CD4-positive, alpha-beta T cell treated with Interleukin-15 for 1 hour (primary cell): Measurements from ENCODE around the gene PHF21A.
"Not testable (repeated sequence)": the region's sequence is repeated elsewhere in the genome, so short reads cannot be mapped to it uniquely, and the experiment has no call there.

Experiments used
- DNase-seq: peaks from one replicate; pipeline ENCODE4 v3.0.0-alpha.2; 2020

Gene PHF21A

DNA sequence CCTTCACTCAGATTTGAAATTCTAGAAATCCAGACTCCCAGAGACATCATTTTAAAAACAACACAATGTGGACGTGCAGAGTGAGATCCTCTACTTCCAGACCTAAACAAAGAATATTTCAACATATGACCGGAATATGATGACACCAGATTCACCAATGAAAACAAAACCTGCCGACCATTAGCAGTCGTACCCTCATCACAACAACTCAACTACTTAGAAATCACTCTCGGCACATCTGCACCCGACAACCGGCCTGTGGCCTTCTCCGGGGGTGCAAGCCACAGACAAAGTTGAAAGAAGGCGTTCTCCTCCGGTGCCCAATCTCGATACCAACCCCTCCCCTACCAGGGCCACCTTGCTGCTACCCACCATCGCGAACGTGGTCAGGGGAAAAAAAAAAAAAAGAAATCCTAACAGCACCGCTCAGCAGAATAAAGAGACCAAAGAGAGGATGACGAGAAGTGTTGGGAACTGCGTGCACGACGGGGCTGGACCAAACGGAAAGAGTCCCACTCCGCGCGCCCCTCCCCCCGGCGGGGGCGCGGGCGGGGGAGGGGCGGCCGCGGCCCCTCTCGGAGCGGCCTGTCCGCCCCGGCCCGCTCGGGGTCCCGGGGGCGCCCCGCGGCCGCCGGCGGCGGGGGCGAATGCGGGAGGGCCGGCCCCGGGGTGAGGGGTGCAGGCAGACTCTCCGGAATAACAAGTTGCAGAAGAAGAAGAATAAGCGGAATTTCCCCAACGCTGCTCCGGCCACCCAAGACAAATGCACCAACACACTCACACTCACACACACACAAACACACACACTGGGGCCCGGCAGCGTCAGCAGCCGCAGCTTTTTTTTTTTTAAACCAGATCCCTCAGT lies 1.7 kb downstream of the PHF21A start:
- peak; percentile 85 for DNase-seq

GRCh38 chr11:46118702-46119351 lies 2.4 kb downstream of the PHF21A start:
- DNase-seq: no peak

GRCh38 chr11:46117842-46118241 lies 3.4 kb downstream of the PHF21A start:
- no peak for DNase-seq

GRCh38 chr11:46116712-46117037 lies 4.6 kb downstream of the PHF21A start:
- not testable (repeated sequence) for DNase-seq

DNA sequence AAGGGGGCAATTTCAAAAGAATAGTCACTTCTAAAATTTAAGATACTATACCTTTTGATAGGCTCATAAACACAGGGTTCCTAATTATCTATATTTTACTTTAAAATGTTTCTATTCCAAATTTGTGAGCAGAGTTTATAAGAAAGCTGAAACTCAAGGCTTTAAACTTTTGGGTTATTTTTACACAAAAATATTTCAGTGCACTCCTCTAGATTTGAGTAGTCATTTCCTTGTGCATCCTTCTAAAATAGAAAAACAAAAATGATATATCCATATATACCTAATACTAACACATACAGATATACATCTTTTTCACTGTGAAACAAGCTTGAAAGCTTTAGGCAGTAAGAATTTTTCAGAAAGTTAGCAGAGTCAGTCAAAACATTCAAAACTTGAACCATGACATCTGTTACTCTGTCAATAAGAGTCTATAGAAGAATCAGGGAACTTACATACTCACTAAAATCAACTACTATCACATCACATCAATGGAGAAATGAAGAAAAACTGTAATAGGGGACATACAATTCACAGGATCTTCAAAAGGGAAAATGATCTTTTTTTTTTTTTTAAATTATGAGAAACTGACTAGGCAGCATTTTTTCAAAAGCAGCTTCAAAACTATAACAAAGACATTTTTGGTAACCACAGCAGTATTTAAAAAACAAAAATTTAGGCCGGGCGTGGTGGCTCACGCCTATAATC lies 5.1 kb downstream of the PHF21A start:
- DNase-seq: no peak

DNA sequence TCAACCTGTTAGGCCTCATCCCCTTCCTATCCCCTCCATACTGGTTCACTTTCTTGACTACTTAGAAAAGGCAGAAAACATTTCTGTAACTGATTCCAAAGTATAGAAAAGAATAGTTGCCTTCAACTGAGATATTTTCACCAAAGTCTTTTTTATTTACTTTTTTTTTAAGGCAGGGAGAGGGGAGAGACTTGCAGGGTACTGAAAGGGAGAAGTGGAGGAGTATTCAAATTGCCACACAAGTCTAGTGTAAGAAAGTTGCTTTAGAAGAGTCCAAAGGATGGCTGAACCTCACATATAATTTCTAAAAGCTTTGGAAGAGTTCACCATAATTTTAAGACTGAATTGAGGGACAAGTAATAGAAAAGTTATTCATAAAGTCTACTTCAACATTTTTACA lies 6.3 kb downstream of the PHF21A start:
- DNase-seq: no peak

DNA sequence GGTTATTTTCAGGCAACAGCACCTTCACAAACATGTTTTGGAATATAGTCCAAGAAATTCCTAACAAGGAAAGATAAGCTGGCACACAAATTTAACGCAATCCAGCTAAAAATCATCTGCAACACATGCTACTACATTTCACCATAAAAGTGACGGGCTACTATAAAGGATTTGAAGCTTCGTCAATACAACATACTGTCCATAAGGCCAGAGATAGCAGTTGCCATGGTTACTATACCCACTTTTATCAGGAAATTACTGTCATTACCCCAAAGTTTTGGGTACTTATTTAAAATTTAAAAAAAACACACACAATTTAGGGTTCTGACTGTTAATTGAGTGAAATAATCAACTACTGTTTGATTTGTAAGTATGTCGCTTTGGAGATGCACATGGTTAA lies 6.9 kb downstream of the PHF21A start:
- DNase-seq: no peak

DNA sequence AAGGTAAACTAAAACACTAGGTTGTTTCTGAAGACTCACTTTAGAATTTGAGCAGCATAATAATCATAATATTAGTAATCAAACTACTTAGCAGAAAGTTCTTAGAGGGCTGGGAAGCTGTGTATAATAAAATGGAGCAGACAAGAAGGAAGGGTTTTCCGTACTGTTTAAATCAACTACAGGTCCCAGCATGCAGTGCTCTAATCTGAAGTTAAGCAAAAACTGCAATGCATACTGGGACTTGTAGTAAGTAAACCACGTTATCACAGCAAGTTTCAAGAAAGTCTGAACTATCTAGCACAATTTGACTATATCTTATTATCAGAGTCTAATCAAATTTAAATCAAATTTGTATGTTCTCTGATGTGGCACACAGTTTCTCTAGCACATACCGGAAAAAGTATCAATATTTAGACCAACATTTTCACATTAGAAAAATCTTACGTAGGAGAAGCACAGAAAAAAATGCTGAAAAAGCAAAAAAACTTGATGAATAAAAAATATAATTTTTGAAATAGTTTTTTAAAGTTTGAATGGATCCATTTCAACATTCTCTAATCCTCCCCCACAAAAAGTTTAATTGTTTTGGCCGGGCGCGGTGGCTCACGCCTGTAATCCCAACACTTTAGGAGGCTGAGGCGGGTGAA lies 8.2 kb downstream of the PHF21A start:
- peak; percentile 26 for DNase-seq

GRCh38 chr11:46108751-46109150 lies 12.5 kb downstream of the PHF21A start:
- DNase-seq: no peak

DNA sequence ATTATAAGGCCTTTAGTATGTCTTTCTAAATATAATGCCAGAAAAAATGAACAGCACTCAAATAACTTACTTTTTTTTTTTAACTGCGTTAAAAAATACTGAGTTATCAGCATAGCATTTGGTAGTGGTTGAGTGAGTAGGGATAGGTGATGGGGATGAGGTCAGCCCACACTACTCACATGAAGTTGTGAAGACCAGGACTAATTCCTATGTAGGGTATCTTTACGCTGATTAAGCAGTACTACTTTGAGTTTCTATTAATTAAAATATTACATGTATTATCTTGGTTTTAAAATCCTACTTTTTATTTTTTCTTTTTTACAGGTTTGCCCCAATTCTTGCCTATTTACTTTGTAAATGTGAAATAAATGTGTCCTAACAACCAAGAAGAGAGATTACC lies 13.5 kb downstream of the PHF21A start:
- no peak for DNase-seq

- no peak for DNase-seq
These were observed 13.9 kb downstream of the PHF21A start for GRCh38 chr11:46107408-46107718.

DNA sequence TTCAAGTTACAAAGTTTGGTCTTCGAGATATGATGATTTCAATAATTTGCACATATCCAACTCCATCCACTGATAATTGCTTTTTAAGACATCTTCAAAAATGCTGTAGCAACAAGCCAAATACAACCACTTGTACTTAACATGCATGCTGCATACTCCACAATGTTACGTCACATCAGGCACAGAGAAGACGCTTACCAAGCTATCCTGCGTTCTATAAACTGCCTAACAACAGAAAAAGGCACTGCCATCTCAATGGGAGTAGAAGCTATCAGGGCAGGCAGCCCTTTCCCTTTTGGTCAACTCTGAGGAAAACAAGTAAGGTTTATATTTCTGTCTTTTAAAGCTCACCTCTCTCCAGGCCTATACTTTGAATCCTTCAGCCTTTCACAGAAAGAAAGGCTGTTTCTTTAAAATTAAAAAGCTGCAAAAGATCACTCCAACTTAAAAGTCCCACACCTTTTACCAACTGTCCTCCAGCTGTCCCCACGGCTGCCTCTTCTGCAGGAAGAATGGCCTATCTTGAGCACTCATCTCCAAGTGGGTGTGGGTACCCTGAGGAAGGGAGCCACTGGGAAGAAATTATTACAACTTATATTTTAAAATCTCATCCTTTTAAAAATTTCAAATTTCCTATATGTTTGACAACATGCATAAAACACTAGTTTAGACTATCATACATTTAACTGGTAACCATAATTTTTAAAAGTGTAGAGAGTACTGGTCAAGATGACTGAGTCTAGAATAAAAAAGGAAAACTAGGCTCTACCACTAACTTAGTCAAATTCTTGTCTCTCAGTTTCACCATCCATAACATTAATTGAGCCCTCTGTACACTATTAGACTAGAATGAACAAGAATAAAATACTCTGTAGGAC lies 14.5 kb downstream of the PHF21A start:
- DNase-seq: no peak

GRCh38 chr11:46105926-46106325 lies 15.3 kb downstream of the PHF21A start:
- no peak for DNase-seq

- no peak for DNase-seq
These were observed 16.1 kb downstream of the PHF21A start for GRCh38 chr11:46105134-46105628.

DNA sequence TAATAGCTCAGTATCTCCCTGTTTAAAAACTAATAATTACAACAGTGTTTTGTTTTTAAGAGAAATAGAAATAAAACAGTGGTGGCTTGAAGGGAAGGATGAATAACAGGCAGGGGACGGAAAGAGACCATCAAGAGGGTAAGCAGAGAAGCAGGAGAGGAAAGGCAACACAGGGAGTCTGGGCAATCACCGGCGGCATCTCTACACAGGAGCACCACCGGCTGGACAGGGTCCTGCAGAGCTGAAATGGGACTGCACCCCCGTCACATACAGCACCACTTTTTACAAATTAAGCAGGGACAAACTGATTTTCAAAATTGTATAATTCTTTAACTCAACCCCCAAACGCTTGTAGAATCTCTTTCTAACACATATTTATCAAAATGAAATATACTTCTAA lies 18.4 kb downstream of the PHF21A start:
- DNase-seq: no peak

DNA sequence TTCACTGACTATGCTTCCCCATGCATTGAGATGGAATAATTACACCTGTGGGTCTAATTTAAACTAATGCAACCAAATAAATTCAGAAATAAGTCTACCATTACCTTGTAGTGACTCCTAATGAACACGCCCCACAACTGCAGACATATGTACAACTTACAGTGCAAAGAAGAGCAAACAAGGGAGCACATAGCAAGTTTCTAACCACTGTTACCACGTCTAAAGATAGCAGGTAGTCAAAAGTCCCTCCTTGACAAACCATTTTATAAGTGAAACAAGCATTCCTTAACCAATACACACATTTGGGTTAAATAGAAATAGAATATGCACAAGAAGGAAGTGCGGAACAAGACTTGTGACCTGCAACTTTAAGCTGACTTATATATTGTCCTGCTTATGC lies 20.6 kb downstream of the PHF21A start:
- DNase-seq: no peak

- DNase-seq: no peak
These were observed 21.3 kb downstream of the PHF21A start for GRCh38 chr11:46099963-46100316.

DNA sequence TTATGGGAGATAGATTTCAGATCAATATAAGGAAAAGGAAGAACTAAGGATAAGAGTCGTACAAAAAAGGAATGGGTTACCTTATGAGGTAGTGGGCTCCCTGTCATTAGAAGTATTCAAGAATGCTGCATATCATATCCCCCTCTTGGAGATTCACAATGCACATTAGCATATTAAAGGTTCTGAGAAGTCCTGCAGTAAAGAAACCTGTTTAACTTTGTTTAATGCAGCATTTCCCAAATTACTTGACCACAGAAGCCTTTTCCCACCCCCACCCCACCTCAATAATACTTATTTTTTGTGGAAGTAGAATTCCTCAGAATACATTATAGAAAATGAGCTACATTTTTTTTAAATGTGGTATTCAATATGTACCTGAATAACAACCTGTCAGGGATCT lies 30.9 kb downstream of the PHF21A start:
- no peak for DNase-seq

DNA sequence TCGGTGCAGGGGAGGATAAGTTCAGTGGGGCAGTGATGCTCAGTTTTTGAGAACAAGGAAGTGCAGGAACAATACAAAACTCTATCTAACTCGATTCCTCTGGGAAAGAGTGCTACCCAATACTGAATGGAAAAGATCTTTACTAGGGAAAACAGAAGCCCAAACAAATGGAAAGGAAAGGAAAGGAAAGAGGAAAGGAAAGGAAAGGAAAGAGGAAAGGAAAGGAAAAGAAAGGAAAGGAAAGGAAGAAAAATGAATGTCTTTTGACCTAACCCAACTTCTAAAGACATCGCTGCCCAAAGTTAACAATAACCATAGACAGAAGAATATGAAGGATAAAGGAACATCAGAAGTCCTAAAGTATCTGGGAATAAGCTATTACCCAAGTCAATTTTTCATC lies 41.6 kb downstream of the PHF21A start:
- DNase-seq: no peak

DNA sequence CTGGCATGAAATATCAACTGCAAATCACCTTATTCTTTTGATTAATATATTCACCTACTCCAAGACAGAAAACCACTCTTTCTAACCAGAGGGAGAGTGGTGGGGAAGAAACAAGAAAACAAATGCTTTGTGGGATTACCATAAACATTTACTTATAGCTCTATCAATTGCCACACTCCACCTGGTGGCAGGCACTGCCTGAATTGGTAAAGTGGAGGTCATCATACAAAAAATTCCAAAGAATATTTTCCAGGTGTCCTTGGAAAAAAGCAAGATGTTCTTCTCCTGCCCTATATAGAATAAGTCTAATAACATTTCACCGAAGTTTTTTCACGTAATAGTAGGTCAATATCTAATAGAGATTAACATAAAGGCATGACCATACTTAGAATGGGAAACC lies 45.3 kb downstream of the PHF21A start:
- DNase-seq: no peak

GRCh38 chr11:46075168-46075567 lies 46.1 kb downstream of the PHF21A start:
- DNase-seq: no peak

GRCh38 chr11:46073632-46074031 lies 47.6 kb downstream of the PHF21A start:
- no peak for DNase-seq
